Measurements from ENCODE around the gene PARP11.

- TF ChIP-seq EZH2 (IDR thresholded peaks at IDR 0.05; ENCODE audit: borderline replicate concordance) (no peak), CTCF (IDR thresholded peaks at IDR 0.05; ENCODE audit: poor library complexity) (peak; percentile 87)
Measured at GRCh38 chr12:3885277-3886094, 12.3 kb upstream of the PARP11 start.

Measured in hepatocyte (in vitro differentiated cells).